ENCODE data around the gene FBXO15.

DNA sequence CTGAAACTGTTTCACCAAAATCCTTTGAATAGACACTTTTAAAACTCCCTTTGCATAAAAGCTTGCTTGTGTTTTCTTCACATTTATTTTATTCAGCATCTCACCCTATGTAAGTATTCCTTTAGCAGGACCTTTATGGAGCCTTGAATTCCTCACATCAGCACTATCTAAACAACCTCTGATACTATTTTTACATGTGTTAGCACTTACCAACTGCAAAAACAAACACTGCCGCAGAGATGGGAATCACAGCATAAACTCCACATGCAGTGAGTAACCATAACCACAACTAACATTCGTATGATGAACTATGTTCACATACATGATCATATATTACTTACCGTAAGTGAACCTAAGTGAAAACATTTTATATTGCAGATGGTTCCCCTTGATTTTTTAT, 15.4 kb downstream of the FBXO15 start:
- TF ChIP-seq, protein P1, sequence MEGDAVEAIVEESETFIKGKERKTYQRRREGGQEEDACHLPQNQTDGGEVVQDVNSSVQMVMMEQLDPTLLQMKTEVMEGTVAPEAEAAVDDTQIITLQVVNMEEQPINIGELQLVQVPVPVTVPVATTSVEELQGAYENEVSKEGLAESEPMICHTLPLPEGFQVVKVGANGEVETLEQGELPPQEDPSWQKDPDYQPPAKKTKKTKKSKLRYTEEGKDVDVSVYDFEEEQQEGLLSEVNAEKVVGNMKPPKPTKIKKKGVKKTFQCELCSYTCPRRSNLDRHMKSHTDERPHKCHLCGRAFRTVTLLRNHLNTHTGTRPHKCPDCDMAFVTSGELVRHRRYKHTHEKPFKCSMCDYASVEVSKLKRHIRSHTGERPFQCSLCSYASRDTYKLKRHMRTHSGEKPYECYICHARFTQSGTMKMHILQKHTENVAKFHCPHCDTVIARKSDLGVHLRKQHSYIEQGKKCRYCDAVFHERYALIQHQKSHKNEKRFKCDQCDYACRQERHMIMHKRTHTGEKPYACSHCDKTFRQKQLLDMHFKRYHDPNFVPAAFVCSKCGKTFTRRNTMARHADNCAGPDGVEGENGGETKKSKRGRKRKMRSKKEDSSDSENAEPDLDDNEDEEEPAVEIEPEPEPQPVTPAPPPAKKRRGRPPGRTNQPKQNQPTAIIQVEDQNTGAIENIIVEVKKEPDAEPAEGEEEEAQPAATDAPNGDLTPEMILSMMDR (IDR thresholded peaks at IDR 0.05), result no peak
- TF ChIP-seq POLR2A (IDR thresholded peaks at IDR 0.05), result no peak
